Spleen (tissue), 3 donors: ENCODE measurements around the gene TNP2.
"Not testable (repeated sequence)": the region's sequence is repeated elsewhere in the genome, so short reads cannot be mapped to it uniquely, and the experiment has no call there.

Experiments used
- POLR2A ChIP-seq, 3 donors: fragments of 450-650 bp; IDR thresholded peaks; one replicate each; pipeline ENCODE4 v1.5.1; 2017; ENCODE audit warnings: antibody characterized with exemption in 3 of 3, mild to moderate bottlenecking in 1 of 3
- POLR2AphosphoS5 ChIP-seq, 3 donors: sonication (generic); formaldehyde crosslinking; IDR thresholded peaks; one replicate each; pipeline ENCODE4 v1.5.1; 2017; ENCODE audit warnings: antibody characterized with exemption in 3 of 3

- TF ChIP-seq POLR2A (IDR thresholded peaks at IDR 0.05) = not testable (repeated sequence)
- peak in 1 of 3 donors; percentile 7 for TF ChIP-seq POLR2AphosphoS5 (IDR thresholded peaks at IDR 0.05)
Measured at GRCh38 chr16:11298950-11299547, 29.9 kb upstream of the TNP2 start.
